A673 (cell line): Measurements from ENCODE around the gene STYXL1. TPM values are rescaled to one million over a fixed set of nuclear protein-coding genes. Genes with fewer than 3 reads are reported as not detected.

ENCODE experiments used
- BruUV-seq: library from RNA; stranded (reverse); fragments of 400-500 nt; replicated peaks from 2 replicates; lab custom pipeline; 2021; lab: Mats Ljungman, UMichigan
- CTCF ChIA-PET: fragments of 300-600 bp; sonication (Branson Sonifier 250); formaldehyde crosslinking; loops from one replicate; lab custom pipeline; 2022; ENCODE audit warnings: antibody characterized with exemption; lab: Charles Lee
- POLR2A ChIA-PET: fragments of 300-600 bp; sonication (Branson Sonifier 250); formaldehyde crosslinking; loops from one replicate; lab custom pipeline; 2022; ENCODE audit warnings: antibody characterized with exemption; ENCODE audit not compliant: low non-redundant PET; lab: Charles Lee
- DNase-seq: peaks from one replicate; pipeline ENCODE4 v3.0.0-alpha.2; 2015; ENCODE audit warnings: low spot score
- H3K27ac ChIP-seq: fragments of 200-600 bp; sonication (generic); 2 replicates; pipeline ENCODE4 v1.5.1; 2016; ENCODE audit warnings: mixed run types, low read depth, mild to moderate bottlenecking, mixed read lengths, antibody characterized with exemption, low read length; ENCODE audit not compliant: poor library complexity, severe bottlenecking
- H3K27me3 ChIP-seq: fragments of 200-600 bp; sonication (generic); replicated peaks from 2 replicates; pipeline ENCODE4 v1.6.1; 2017; ENCODE audit warnings: mixed run types, low read depth, mild to moderate bottlenecking, mixed read lengths, antibody characterized with exemption, low read length; ENCODE audit not compliant: insufficient read depth, poor library complexity
- H3K36me3 ChIP-seq: fragments of 200-600 bp; sonication (generic); 2 replicates; pipeline ENCODE4 v1.6.1; 2016; ENCODE audit warnings: mixed run types, mild to moderate bottlenecking, mixed read lengths, antibody characterized with exemption, low read length; ENCODE audit not compliant: insufficient read depth, poor library complexity, severe bottlenecking
- H3K4me1 ChIP-seq: fragments of 200-600 bp; sonication (generic); 2 replicates; pipeline ENCODE4 v1.6.1; 2017; ENCODE audit warnings: mixed run types, mild to moderate bottlenecking, mixed read lengths, antibody characterized with exemption, low read length; ENCODE audit not compliant: insufficient read depth, poor library complexity, severe bottlenecking
- H3K4me3 ChIP-seq: fragments of 200-600 bp; sonication (generic); 2 replicates; pipeline ENCODE4 v1.5.1; 2016; ENCODE audit warnings: low read depth, mixed run types, mild to moderate bottlenecking, mixed read lengths, low read length; ENCODE audit not compliant: poor library complexity, severe bottlenecking
- H3K9me3 ChIP-seq: fragments of 200-600 bp; sonication (generic); 2 replicates; pipeline ENCODE4 v1.6.1; 2016; ENCODE audit warnings: mixed run types, low read depth, mild to moderate bottlenecking, mixed read lengths, antibody characterized with exemption, low read length; ENCODE audit not compliant: poor library complexity, severe bottlenecking
- EZH2 ChIP-seq: fragments of 200-600 bp; sonication (generic); IDR thresholded peaks from 2 replicates; pipeline ENCODE4 v1.6.1; 2017; ENCODE audit warnings: borderline replicate concordance, low read depth, mild to moderate bottlenecking, mixed read lengths, antibody characterized with exemption, low read length; ENCODE audit not compliant: poor library complexity, severe bottlenecking
- intact Hi-C: fragments of 100-400 bp; cut with micrococcal nuclease; formaldehyde crosslinking; loops from one replicate; pipeline ENCODE4 v1.10.0; 2022; ENCODE audit not compliant: unreplicated experiment
- total RNA-seq: library from RNA; stranded (reverse); gene quantifications from 2 replicates; pipeline ENCODE4 v1.2.3, GENCODE V29; 2021
- TF ChIP-seq, protein P1 (sequence below): fragments of 300-800, 200-600 bp; sonication (generic); conservative IDR thresholded peaks from 2 replicates; pipeline ENCODE4 v1.5.1; 2017; ENCODE audit warnings: low read depth, mild to moderate bottlenecking, antibody characterized with exemption, low read length, moderate library complexity, mixed read lengths

Gene STYXL1
- total RNA-seq, 1 experiment from 2014 or later = 36.3 TPM

DNA sequence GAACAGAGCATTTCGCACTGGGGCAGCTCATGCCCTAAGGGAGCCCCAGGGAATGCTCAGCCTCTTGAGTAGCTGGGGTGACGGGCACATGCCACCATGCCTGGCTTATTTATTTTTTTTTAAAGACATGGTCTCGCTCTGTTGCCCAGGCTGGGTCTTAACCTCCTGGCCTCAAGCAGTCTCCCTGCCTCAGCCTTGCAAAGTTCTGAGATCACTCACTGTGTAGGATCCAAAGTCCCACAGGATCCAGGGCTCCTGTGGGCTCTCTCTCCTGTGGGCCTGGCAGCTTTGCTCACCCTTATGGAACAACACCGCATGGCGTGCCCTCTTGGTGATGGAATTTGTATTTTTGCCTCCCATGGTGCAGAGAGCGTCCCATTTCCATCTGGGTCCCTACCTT is 87.4 kb downstream of the STYXL1 start:
- no peak overlapping the region for H3K27ac ChIP-seq
- H3K36me3 ChIP-seq = peaks cover 14% of the 10 kb centered on the region
- no peak for TF ChIP-seq EZH2
- TF ChIP-seq, protein P1, sequence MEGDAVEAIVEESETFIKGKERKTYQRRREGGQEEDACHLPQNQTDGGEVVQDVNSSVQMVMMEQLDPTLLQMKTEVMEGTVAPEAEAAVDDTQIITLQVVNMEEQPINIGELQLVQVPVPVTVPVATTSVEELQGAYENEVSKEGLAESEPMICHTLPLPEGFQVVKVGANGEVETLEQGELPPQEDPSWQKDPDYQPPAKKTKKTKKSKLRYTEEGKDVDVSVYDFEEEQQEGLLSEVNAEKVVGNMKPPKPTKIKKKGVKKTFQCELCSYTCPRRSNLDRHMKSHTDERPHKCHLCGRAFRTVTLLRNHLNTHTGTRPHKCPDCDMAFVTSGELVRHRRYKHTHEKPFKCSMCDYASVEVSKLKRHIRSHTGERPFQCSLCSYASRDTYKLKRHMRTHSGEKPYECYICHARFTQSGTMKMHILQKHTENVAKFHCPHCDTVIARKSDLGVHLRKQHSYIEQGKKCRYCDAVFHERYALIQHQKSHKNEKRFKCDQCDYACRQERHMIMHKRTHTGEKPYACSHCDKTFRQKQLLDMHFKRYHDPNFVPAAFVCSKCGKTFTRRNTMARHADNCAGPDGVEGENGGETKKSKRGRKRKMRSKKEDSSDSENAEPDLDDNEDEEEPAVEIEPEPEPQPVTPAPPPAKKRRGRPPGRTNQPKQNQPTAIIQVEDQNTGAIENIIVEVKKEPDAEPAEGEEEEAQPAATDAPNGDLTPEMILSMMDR = no peak
- no peak overlapping the region for H3K4me3 ChIP-seq
- intact Hi-C loops = no loop called here
- H3K27me3 ChIP-seq = no peaks in the 10 kb centered on the region
- no TSS peak for BruUV-seq
- ChIA-PET POLR2A (no interaction called here), CTCF (interaction anchor here (0.6 to 0.7 kb wide), 2 partner anchors 46 to 218 kb away, joined by 3 to 8 read pairs; no protein-coding TSS in a partner anchor)
- H3K9me3 ChIP-seq = no peaks in the 10 kb centered on the region
- H3K4me1 ChIP-seq = no peaks in the 10 kb centered on the region
- DNase-seq = no peak

GRCh38 chr7:75958802-75959543 is 88.8 kb downstream of the STYXL1 start:
- H3K27me3 ChIP-seq = no peaks in the 10 kb centered on the region
- H3K4me1 ChIP-seq = no peaks in the 10 kb centered on the region
- DNase-seq = no peak
- no TSS peak for BruUV-seq
- TF ChIP-seq EZH2 = no peak
- TF ChIP-seq, protein P1 = no peak
- H3K27ac ChIP-seq = no peak overlapping the region
- intact Hi-C loops = no loop called here
- peaks cover 20% of the 10 kb centered on the region for H3K36me3 ChIP-seq
- CTCF ChIA-PET = no interaction called here
- no peak overlapping the region for H3K4me3 ChIP-seq
- POLR2A ChIA-PET = no interaction called here
- no peaks in the 10 kb centered on the region for H3K9me3 ChIP-seq

- ChIA-PET POLR2A (no interaction called here), CTCF (no interaction called here)
- Histone ChIP-seq H3K4me1 (no peaks in the 10 kb centered on the region), H3K9me3 (no peaks in the 10 kb centered on the region), H3K4me3 (no peak overlapping the region), H3K27me3 (no peaks in the 10 kb centered on the region), H3K27ac (no peak overlapping the region), H3K36me3 (peaks cover 20% of the 10 kb centered on the region)
- TF ChIP-seq, protein P1 = no peak
- no peak for TF ChIP-seq EZH2
- intact Hi-C loops = no loop called here
- no peak for DNase-seq
- BruUV-seq = no TSS peak
These were observed 90.6 kb downstream of the STYXL1 start for GRCh38 chr7:75957021-75957736.
